Sigmoid colon (tissue), 7 donors: ENCODE results near the gene SKOR2. TPM values are rescaled to one million over a fixed set of nuclear protein-coding genes. Genes with fewer than 3 reads are reported as not detected.

Experiments used
- DNase-seq: peaks from one replicate; pipeline ENCODE4 v3.0.0-alpha.2; 2019
- H3K27ac ChIP-seq, 4 donors: fragments of 200-600 bp; sonication (generic); one replicate each; pipeline ENCODE4 v1.5.1; 2016 to 2019; ENCODE audit warnings: mild to moderate bottlenecking in 1 of 4
- H3K27me3 ChIP-seq, 3 donors: fragments of 200-600 bp; sonication (generic); one replicate each; pipeline ENCODE4 v1.5.1; 2019; ENCODE audit warnings: mild to moderate bottlenecking in 1 of 3
- H3K36me3 ChIP-seq, 4 donors: fragments of 200-600 bp; sonication (generic); one replicate each; pipeline ENCODE4 v1.5.1; 2016 to 2019
- H3K4me1 ChIP-seq, 4 donors: fragments of 200-600 bp; sonication (generic); one replicate each; pipeline ENCODE4 v1.5.1; 2017 to 2019
- H3K4me3 ChIP-seq, 4 donors: fragments of 200-600 bp; sonication (generic); one replicate each; pipeline ENCODE4 v1.5.1; 2017 to 2019; ENCODE audit warnings: mild to moderate bottlenecking in 2 of 4, moderate library complexity in 1 of 4
- H3K9me3 ChIP-seq, 4 donors: fragments of 200-600 bp in 3 of 4; sonication (generic) in 3 of 4; one replicate each; pipeline versions ENCODE4 v1.5.1 to v1.6.1; 2013 to 2019
- EP300 ChIP-seq, 4 donors: sonication (generic); formaldehyde crosslinking; IDR thresholded peaks; one replicate each; pipeline ENCODE4 v1.6.1; 2017; ENCODE audit warnings: antibody characterized with exemption in 4 of 4
- POLR2A ChIP-seq, 2 donors: fragments of 450-650 bp; IDR thresholded peaks; one replicate each; pipeline ENCODE4 v1.6.1; 2016; ENCODE audit warnings: antibody characterized with exemption in 2 of 2, mild to moderate bottlenecking in 2 of 2, moderate library complexity in 2 of 2
- POLR2AphosphoS5 ChIP-seq, 4 donors: sonication (generic); formaldehyde crosslinking; IDR thresholded peaks; one replicate each; pipeline ENCODE4 v1.6.1; 2017; ENCODE audit warnings: antibody characterized with exemption in 4 of 4
- WGBS, 2 donors: extraction: QIAGEN DNeasy Blood & Tissue Kit; methylation state at CpG; one replicate each; pipeline ENCODE4 v1.1.7; 2013; 5-methylcytosine and 5-hydroxymethylcytosine counted together
- intact Hi-C: fragments of 100-400 bp; cut with DNase I; formaldehyde crosslinking; loops from one replicate; pipeline ENCODE4 v1.15.1; 2023
- polyA plus RNA-seq, 3 donors: library from polyadenylated mRNA; stranded (reverse); fragments of 200-250 nt; gene quantifications; one replicate each; pipeline ENCODE4 v1.2.3, GENCODE V29; 2013
- total RNA-seq, 4 donors: library from RNA; depleted of rRNA; stranded (reverse); fragments of >200 nt; gene quantifications; one replicate each; pipeline ENCODE4 v1.1.0, GENCODE V29; 2016
- TF ChIP-seq, protein P1 (sequence below), 4 experiments: fragments of 450-650 bp in 3 of 4; fragments of 200-600 bp in 1 of 4; IDR thresholded peaks; one replicate each; pipeline ENCODE4 v1.5.1; 2016 to 2019; ENCODE audit warnings: antibody characterized with exemption in 4 of 4, mild to moderate bottlenecking in 3 of 4, moderate library complexity in 2 of 4
- donor health status: healthy with polysubstance abuse.
- donor health status: Bipolar disorder and iron deficiency.
- donor health status: healthy.

The SKOR2 gene
- total and polyA plus RNA-seq, 7 donors = not detected

DNA sequence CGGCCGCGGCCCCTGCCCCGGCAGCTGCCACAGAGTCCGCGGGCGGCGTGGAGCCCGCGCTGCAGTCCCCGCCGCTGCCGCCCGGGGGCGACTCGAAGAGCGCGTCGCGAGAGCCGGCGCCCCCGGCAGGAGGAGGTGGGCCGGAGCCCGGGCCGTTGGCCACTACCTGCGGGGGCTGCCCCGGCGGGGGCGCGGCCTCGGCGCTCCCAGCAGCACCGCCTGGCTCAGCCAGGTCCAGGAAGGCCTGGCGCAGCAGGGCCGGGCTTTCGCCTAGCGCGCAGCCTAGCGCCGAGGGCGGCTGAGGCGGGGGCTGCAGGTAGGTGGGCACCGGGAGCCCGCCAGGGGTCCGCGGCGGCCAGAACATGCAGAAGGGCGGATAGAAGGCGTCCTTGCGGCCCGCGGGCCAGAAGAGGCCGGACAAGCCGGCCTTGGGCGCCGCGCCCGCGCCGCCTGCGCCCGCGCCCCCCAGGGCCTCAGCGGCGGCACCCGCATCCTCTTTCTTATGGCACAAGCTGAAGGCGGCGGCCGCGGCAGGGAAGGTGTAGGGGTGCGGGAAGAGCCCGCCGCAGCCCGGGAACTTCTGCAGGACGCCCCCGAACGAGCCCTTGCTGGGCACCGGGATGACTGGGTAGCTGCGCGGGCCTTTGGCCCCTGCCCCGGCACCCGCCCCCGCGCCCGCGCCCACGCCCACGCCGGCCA is 3.9 kb downstream of the SKOR2 start:
- no peak for DNase-seq
- H3K27me3 ChIP-seq = peaks cover 50 to 93% (median 77%) of the 10 kb centered on the region in 3 donors
- 4 to 19% methylated on average over 90 of the region's 90 CpGs for WGBS, 2 donors
- intact Hi-C loops = no loop called here
- H3K4me1 ChIP-seq = peaks cover 0 to 15% (median 5%) of the 10 kb centered on the region in 4 donors
- H3K9me3 ChIP-seq = no peaks in the 10 kb centered on the region
- H3K27ac ChIP-seq = no peak overlapping the region
- no peaks in the 10 kb centered on the region for H3K36me3 ChIP-seq
- TF ChIP-seq, protein P1, sequence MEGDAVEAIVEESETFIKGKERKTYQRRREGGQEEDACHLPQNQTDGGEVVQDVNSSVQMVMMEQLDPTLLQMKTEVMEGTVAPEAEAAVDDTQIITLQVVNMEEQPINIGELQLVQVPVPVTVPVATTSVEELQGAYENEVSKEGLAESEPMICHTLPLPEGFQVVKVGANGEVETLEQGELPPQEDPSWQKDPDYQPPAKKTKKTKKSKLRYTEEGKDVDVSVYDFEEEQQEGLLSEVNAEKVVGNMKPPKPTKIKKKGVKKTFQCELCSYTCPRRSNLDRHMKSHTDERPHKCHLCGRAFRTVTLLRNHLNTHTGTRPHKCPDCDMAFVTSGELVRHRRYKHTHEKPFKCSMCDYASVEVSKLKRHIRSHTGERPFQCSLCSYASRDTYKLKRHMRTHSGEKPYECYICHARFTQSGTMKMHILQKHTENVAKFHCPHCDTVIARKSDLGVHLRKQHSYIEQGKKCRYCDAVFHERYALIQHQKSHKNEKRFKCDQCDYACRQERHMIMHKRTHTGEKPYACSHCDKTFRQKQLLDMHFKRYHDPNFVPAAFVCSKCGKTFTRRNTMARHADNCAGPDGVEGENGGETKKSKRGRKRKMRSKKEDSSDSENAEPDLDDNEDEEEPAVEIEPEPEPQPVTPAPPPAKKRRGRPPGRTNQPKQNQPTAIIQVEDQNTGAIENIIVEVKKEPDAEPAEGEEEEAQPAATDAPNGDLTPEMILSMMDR (IDR thresholded peaks at IDR 0.05) = no peak
- no peak for TF ChIP-seq POLR2AphosphoS5 (IDR thresholded peaks at IDR 0.05)
- no peak for TF ChIP-seq EP300 (IDR thresholded peaks at IDR 0.05)
- no peak for TF ChIP-seq POLR2A (IDR thresholded peaks at IDR 0.05)
- peak overlapping the region in 2 of 4 donors; percentile 4 to 25 for H3K4me3 ChIP-seq

DNA sequence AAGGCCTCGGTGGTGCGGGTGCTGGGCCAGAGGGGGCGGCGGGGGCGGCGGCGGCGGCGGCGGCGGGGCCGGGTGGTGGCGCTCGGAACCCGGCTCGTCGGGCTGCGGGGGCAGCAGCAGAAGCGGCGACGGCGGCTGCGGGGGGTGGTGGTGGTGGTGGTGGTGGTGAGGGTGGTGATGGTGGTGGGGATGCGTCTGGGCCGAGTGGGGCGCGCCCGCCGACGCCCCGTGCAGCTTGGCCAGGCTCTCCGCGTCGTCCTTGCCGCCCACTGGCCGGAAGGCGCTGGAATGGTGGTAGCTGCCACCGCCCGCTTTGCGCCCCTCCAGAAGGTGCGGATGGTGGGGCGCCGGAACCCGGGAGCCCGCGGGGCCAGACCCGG is 4.4 kb downstream of the SKOR2 start:
- Histone ChIP-seq H3K4me1 (peaks cover 0 to 15% (median 5%) of the 10 kb centered on the region in 4 donors), H3K27me3 (peaks cover 50 to 93% (median 72%) of the 10 kb centered on the region in 3 donors), H3K4me3 (no peak overlapping the region), H3K27ac (no peak overlapping the region), H3K9me3 (no peaks in the 10 kb centered on the region), H3K36me3 (no peaks in the 10 kb centered on the region)
- WGBS, 2 donors = 5 to 20% methylated on average over 47 of the region's 47 CpGs
- TF ChIP-seq, protein P1 (IDR thresholded peaks at IDR 0.05) = no peak
- TF ChIP-seq EP300 (IDR thresholded peaks at IDR 0.05) = no peak
- intact Hi-C loops = no loop called here
- DNase-seq = no peak

DNA sequence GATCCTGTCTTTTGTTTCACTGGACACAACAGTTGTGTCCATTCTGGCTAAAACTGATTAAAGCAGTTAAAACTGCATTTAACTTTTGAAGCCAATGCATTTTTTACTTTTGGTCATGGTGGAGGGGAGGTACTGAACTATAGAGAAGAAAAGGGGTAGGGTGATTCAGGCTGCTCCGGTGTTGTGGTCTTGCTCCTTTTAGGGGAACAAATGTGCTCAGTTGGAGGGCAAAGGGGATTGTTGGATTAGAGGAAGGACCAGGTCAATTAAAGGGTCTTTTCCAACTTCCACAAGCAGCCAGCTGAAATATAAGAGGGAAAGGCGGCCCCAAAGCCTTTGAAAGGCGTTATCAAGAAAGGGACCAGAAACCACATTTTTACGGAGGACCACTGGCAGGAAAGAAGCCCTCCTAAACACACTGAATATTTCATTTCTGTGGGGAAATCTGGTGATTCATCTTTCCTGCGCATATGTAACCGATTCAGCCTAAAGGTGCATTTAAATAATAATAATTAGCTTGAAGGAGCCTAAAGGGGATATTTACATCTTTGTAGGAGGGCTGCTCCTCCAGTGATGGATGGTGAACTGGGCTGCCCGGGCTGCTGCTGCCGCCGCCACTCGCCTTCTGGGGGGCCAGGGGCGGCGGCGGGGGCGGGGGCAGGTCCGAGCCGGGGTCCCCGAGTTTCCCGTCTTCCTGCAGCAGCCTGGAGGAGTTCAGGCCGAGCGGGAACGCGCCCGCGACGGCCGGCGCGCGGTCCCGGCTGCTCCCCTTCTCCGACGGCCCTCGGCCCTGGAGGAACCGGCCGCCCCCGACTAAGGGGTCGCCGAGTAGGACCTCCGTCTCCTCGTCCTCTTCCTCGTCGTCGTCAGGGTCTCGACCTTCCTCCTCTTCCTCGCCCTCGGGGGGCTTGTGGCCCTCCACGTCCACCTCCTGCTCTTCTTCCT is 5.2 kb downstream of the SKOR2 start:
- DNase-seq = no peak
- no peak overlapping the region for H3K4me3 ChIP-seq
- intact Hi-C loops = no loop called here
- H3K36me3 ChIP-seq = no peaks in the 10 kb centered on the region
- H3K4me1 ChIP-seq = peaks cover 0 to 11% (median 5%) of the 10 kb centered on the region in 4 donors
- WGBS, 2 donors = 6 to 16% methylated on average over 47 of the region's 47 CpGs
- TF ChIP-seq, protein P1 (IDR thresholded peaks at IDR 0.05) = no peak
- TF ChIP-seq POLR2AphosphoS5 (IDR thresholded peaks at IDR 0.05) = no peak
- no peak for TF ChIP-seq EP300 (IDR thresholded peaks at IDR 0.05)
- TF ChIP-seq POLR2A (IDR thresholded peaks at IDR 0.05) = no peak
- H3K27ac ChIP-seq = no peak overlapping the region
- no peaks in the 10 kb centered on the region for H3K9me3 ChIP-seq
- H3K27me3 ChIP-seq = peaks cover 46 to 93% (median 66%) of the 10 kb centered on the region in 3 donors

DNA sequence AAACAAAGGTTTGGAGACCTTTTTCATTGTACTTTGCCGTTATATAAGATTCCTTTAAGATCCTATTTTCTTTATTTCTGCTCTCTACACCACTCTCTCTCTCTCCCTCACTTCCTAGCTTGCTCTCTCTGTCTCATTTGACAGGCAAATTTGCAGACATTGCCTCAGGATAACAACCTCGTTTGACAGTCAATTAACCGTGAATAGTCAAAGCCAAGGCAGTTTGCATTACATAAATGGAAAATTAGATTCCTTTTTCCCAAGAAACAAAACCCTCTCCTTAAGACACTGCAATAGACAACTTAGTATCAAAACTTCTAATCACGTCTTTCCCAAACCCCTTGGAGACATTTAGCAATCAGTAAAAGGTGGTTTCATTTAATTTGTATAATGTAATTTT is 7.4 kb downstream of the SKOR2 start:
- peaks cover 0 to 11% (median 2%) of the 10 kb centered on the region in 4 donors for H3K4me1 ChIP-seq
- peaks cover 32 to 86% (median 52%) of the 10 kb centered on the region in 3 donors for H3K27me3 ChIP-seq
- TF ChIP-seq, protein P1 (IDR thresholded peaks at IDR 0.05) = no peak
- TF ChIP-seq POLR2A (IDR thresholded peaks at IDR 0.05) = no peak
- TF ChIP-seq EP300 (IDR thresholded peaks at IDR 0.05) = no peak
- no peak overlapping the region for H3K27ac ChIP-seq
- H3K9me3 ChIP-seq = no peaks in the 10 kb centered on the region
- no peaks in the 10 kb centered on the region for H3K36me3 ChIP-seq
- intact Hi-C loops = no loop called here
- no peak overlapping the region for H3K4me3 ChIP-seq
- 24% methylated on average over 4 of the region's 4 CpGs for WGBS, 2 donors
- no peak for DNase-seq
